Right lobe of liver (tissue), 4 donors: Measurements from ENCODE around the gene ADGRL2.

Source experiments
- POLR2A ChIP-seq: fragments of 450-650 bp; IDR thresholded peaks from one replicate; pipeline ENCODE4 v1.6.1; 2017; ENCODE audit warnings: antibody characterized with exemption, mild to moderate bottlenecking
- TF ChIP-seq, protein P1 (sequence below), 4 donors: fragments of 200-600 bp in 3 of 4; fragments of 450-650 bp in 1 of 4; IDR thresholded peaks; one replicate each; pipeline versions ENCODE4 v1.5.1 to v1.8.0; 2016 to 2022; ENCODE audit warnings: antibody characterized with exemption in 4 of 4, mild to moderate bottlenecking in 2 of 4
- donor health status: DM: no; HTN: no; CAD: no.
- donor health status: DM: no; HTN: no; CAD: no.
- donor health status: DM: no; HTN: yes; CAD: no.

- TF ChIP-seq, protein P1, sequence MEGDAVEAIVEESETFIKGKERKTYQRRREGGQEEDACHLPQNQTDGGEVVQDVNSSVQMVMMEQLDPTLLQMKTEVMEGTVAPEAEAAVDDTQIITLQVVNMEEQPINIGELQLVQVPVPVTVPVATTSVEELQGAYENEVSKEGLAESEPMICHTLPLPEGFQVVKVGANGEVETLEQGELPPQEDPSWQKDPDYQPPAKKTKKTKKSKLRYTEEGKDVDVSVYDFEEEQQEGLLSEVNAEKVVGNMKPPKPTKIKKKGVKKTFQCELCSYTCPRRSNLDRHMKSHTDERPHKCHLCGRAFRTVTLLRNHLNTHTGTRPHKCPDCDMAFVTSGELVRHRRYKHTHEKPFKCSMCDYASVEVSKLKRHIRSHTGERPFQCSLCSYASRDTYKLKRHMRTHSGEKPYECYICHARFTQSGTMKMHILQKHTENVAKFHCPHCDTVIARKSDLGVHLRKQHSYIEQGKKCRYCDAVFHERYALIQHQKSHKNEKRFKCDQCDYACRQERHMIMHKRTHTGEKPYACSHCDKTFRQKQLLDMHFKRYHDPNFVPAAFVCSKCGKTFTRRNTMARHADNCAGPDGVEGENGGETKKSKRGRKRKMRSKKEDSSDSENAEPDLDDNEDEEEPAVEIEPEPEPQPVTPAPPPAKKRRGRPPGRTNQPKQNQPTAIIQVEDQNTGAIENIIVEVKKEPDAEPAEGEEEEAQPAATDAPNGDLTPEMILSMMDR (IDR thresholded peaks at IDR 0.05) = no peak
- TF ChIP-seq POLR2A = no peak
Observed at GRCh38 chr1:81812712-81813111, 12.0 kb downstream of the ADGRL2 start.
